Transverse colon (tissue), 1 donor: ENCODE data around the gene PROM2.

ENCODE experiments used
- EP300 ChIP-seq: sonication (generic); formaldehyde crosslinking; IDR thresholded peaks from one replicate; pipeline ENCODE4 v1.6.1; 2017; ENCODE audit warnings: antibody characterized with exemption, low read depth
- POLR2A ChIP-seq: fragments of 450-650 bp; IDR thresholded peaks from one replicate; pipeline ENCODE4 v1.6.1; 2016; ENCODE audit warnings: antibody characterized with exemption, mild to moderate bottlenecking, moderate library complexity

GRCh38 chr2:95301186-95301585, 26.9 kb downstream of the PROM2 start:
- TF ChIP-seq POLR2A (no peak), EP300 (no peak)
